Endodermal cell (in vitro differentiated cells): Measurements from ENCODE around the gene P2RY8. TPM values are rescaled to one million over a fixed set of nuclear protein-coding genes. Genes with fewer than 3 reads are reported as not detected.

Source experiments
- DNase-seq: peaks from one replicate; pipeline ENCODE4 v3.0.0-alpha.2; 2017
- H3K27ac ChIP-seq: 2 replicates; pipeline ENCODE4 v1.5.1; 2013; ENCODE audit warnings: mild to moderate bottlenecking, low read depth, low read length, moderate library complexity
- H3K27me3 ChIP-seq: 2 replicates; pipeline ENCODE4 v1.6.1; 2013; ENCODE audit warnings: mild to moderate bottlenecking, low read length, moderate library complexity; ENCODE audit not compliant: insufficient read depth, control insufficient read depth, poor library complexity, severe bottlenecking
- H3K36me3 ChIP-seq: 2 replicates; pipeline ENCODE4 v1.7.0; 2013; ENCODE audit warnings: mild to moderate bottlenecking, low read length, moderate library complexity; ENCODE audit not compliant: control insufficient read depth, insufficient read depth
- H3K4me1 ChIP-seq: one replicate; pipeline ENCODE4 v1.7.0; 2013; ENCODE audit warnings: low read length; ENCODE audit not compliant: control insufficient read depth, insufficient read depth
- H3K4me3 ChIP-seq: 2 replicates; pipeline ENCODE4 v1.5.1; 2013; ENCODE audit warnings: mild to moderate bottlenecking, low read length, moderate library complexity
- H3K9ac ChIP-seq: 2 replicates; pipeline ENCODE4 v1.6.1; 2013; ENCODE audit warnings: mild to moderate bottlenecking, low read length, moderate library complexity; ENCODE audit not compliant: poor library complexity, severe bottlenecking; ENCODE audit errors: extremely low read depth
- H3K9me3 ChIP-seq: 2 replicates; pipeline ENCODE4 v1.6.1; 2013; ENCODE audit warnings: mild to moderate bottlenecking, low read length, moderate library complexity; ENCODE audit not compliant: control insufficient read depth
- H3K27ac Mint-ChIP-seq: 2 replicates; pipeline ENCODE4 v1.8.0; 2020; ENCODE audit warnings: mixed read lengths
- H3K27me3 Mint-ChIP-seq: 2 replicates; pipeline ENCODE4 v1.8.0; 2021; ENCODE audit warnings: mild to moderate bottlenecking, mixed read lengths; ENCODE audit not compliant: insufficient read depth
- H3K36me3 Mint-ChIP-seq: 2 replicates; pipeline ENCODE4 v1.8.0; 2020; ENCODE audit warnings: low read depth, mixed read lengths
- H3K4me1 Mint-ChIP-seq: 2 replicates; pipeline ENCODE4 v1.8.0; 2020; ENCODE audit warnings: mixed read lengths
- H3K4me3 Mint-ChIP-seq: 2 replicates; pipeline ENCODE4 v1.8.0; 2020; ENCODE audit warnings: mild to moderate bottlenecking, moderate library complexity, mixed read lengths
- H3K9me3 Mint-ChIP-seq: 2 replicates; pipeline ENCODE4 v1.8.0; 2020; ENCODE audit warnings: mild to moderate bottlenecking, mixed read lengths
- CTCF ChIP-seq: fragments of 200-600 bp; sonication (generic); conservative IDR thresholded peaks from 2 replicates; pipeline ENCODE4 v1.5.0; 2021; ENCODE audit warnings: antibody characterized with exemption, mild to moderate bottlenecking
- WGBS, 2 experiments: methylation state at CpG; one replicate each; pipeline versions ENCODE4 v1.1.5 to v1.1.7; 2013; ENCODE audit warnings: missing lambda C conversion rate in 2 of 2, mixed read lengths in 1 of 2; ENCODE audit not compliant: insufficient coverage in 1 of 2, insufficient read length in 1 of 2; 5-methylcytosine and 5-hydroxymethylcytosine counted together
- total RNA-seq, 2 donors: library from RNA; stranded (reverse); fragmentation: NEBNext Ultra II Directional in 1 of 2; extraction: Animal tissue kit (Norgen Biotek cat#: 25700) in 1 of 2; gene quantifications; 2 replicates in 1 of 2; 3 replicates in 1 of 2; pipeline ENCODE4 v1.2.1, GENCODE V29; 2021

Gene P2RY8
- total RNA-seq, 2 donors from 2014 or later = not detected

- no peaks in the 10 kb centered on the region for H3K36me3 Mint-ChIP-seq
- no peak overlapping the region for H3K4me3 Mint-ChIP-seq
- H3K27ac ChIP-seq = no peak overlapping the region
- peaks cover 5% of the 10 kb centered on the region for H3K9me3 Mint-ChIP-seq
- H3K27me3 Mint-ChIP-seq = peaks cover 8% of the 10 kb centered on the region
- H3K4me1 ChIP-seq = no peaks in the 10 kb centered on the region
- H3K27me3 ChIP-seq = peaks cover 42% of the 10 kb centered on the region
- peaks cover 4% of the 10 kb centered on the region for H3K9me3 ChIP-seq
- no peak overlapping the region for H3K27ac Mint-ChIP-seq
- no peak for DNase-seq
- no peak overlapping the region for H3K4me3 ChIP-seq
- TF ChIP-seq CTCF = no peak
- H3K9ac ChIP-seq = no peak overlapping the region
- WGBS, 2 experiments = 75 to 79% methylated on average over 17 to 19 of the region's 19 CpGs
- no peaks in the 10 kb centered on the region for H3K36me3 ChIP-seq
- no peaks in the 10 kb centered on the region for H3K4me1 Mint-ChIP-seq
These were observed 74.3 kb downstream of the P2RY8 start for GRCh38 chrX:1462596-1463251.

GRCh38 chrX:1462110-1462509, 74.9 kb downstream of the P2RY8 start:
- Histone ChIP-seq H3K27ac (no peak overlapping the region), H3K9ac (no peak overlapping the region), H3K9me3 (peaks cover 4% of the 10 kb centered on the region), H3K36me3 (no peaks in the 10 kb centered on the region), H3K4me1 (no peaks in the 10 kb centered on the region), H3K4me3 (no peak overlapping the region), H3K27me3 (peaks cover 36% of the 10 kb centered on the region)
- no peak for TF ChIP-seq CTCF
- Mint-ChIP-seq H3K4me1 (no peaks in the 10 kb centered on the region), H3K4me3 (no peak overlapping the region), H3K36me3 (no peaks in the 10 kb centered on the region), H3K27me3 (peaks cover 7% of the 10 kb centered on the region), H3K27ac (no peak overlapping the region), H3K9me3 (peaks cover 5% of the 10 kb centered on the region)
- DNase-seq = no peak

- no peaks in the 10 kb centered on the region for H3K4me1 Mint-ChIP-seq
- no peak overlapping the region for H3K4me3 ChIP-seq
- WGBS, 2 experiments = 85 to 88% methylated on average over 3 of the region's 3 CpGs
- no peaks in the 10 kb centered on the region for H3K36me3 ChIP-seq
- peaks cover 4% of the 10 kb centered on the region for H3K27me3 Mint-ChIP-seq
- H3K9ac ChIP-seq = no peak overlapping the region
- H3K36me3 Mint-ChIP-seq = no peaks in the 10 kb centered on the region
- H3K4me1 ChIP-seq = no peaks in the 10 kb centered on the region
- H3K27ac Mint-ChIP-seq = no peak overlapping the region
- peak; percentile 18 for DNase-seq
- no peaks in the 10 kb centered on the region for H3K9me3 Mint-ChIP-seq
- H3K4me3 Mint-ChIP-seq = no peak overlapping the region
- peaks cover 4% of the 10 kb centered on the region for H3K9me3 ChIP-seq
- no peak overlapping the region for H3K27ac ChIP-seq
- TF ChIP-seq CTCF = no peak
- no peaks in the 10 kb centered on the region for H3K27me3 ChIP-seq
These were observed 81.1 kb downstream of the P2RY8 start for GRCh38 chrX:1455948-1456280.
